ENCODE results near the gene WDR49.

Gene WDR49

DNA sequence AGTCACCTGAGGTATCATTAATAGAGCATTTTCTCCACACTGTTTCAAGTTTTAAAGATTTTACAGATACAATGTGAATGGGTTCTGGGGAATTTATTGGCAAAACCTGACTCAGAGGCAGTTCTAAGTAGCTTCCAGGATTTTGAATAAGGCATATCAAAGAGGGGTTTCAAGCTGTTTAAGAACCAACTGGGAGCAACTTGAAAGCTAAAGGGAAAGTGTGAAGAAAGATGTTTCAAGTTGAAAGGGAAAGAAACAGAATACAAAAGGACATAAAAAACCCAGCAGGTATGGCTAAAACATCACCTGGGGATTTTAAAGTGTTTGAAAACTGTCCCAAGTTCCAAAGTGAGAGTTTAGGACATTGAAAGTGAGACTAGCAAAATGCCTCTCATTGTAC is 162.1 kb downstream of the WDR49 start:
- DNase-seq = no peak
- TF ChIP-seq POLR2A (IDR thresholded peaks at IDR 0.05; ENCODE audit: low read length) (no peak), GATA1 (IDR thresholded peaks at IDR 0.05; ENCODE audit: low read depth, low read length) (no peak)

DNA sequence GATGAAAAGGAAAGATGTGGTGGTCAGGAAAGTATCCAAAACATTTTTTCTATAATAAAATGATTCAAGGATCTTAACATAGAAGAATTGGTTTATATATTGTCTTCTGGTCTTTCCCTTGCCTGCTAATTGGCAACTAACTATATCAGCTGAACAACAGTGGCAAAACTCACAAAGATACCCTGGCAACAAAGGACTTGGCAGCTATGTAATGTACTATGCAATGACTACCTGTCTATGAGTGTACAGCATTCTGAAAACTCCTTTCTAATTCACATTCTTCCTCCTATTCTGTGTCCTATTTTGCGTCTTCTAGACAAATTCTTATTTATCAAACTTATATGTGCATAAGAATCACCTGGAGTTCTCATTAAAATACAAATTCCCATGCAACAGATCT is 164.2 kb downstream of the WDR49 start:
- DNase-seq = no peak
- TF ChIP-seq GATA1 (IDR thresholded peaks at IDR 0.05; ENCODE audit: low read depth, low read length) = no peak
- TF ChIP-seq POLR2A (IDR thresholded peaks at IDR 0.05; ENCODE audit: low read length) = no peak

GRCh38 chr3:167487556-167487955 is 166.2 kb downstream of the WDR49 start:
- no peak for DNase-seq
- no peak for TF ChIP-seq GATA1 (IDR thresholded peaks at IDR 0.05; ENCODE audit: low read depth, low read length)
- no peak for TF ChIP-seq POLR2A (IDR thresholded peaks at IDR 0.05; ENCODE audit: low read length)

- no peak for DNase-seq
- TF ChIP-seq GATA1 (IDR thresholded peaks at IDR 0.05; ENCODE audit: low read depth, low read length) = no peak
- no peak for TF ChIP-seq POLR2A (IDR thresholded peaks at IDR 0.05; ENCODE audit: low read length)
These were observed 169.2 kb downstream of the WDR49 start for GRCh38 chr3:167484551-167484950.

- DNase-seq = no peak
- TF ChIP-seq POLR2A (IDR thresholded peaks at IDR 0.05; ENCODE audit: low read length) = no peak
These were observed 169.8 kb downstream of the WDR49 start for GRCh38 chr3:167483708-167484475.

GRCh38 chr3:167481164-167481563 is 172.6 kb downstream of the WDR49 start:
- TF ChIP-seq POLR2A (IDR thresholded peaks at IDR 0.05; ENCODE audit: low read length) (no peak), GATA1 (IDR thresholded peaks at IDR 0.05; ENCODE audit: low read depth, low read length) (no peak)
- DNase-seq = no peak

GRCh38 chr3:167480748-167481147 is 173.0 kb downstream of the WDR49 start:
- no peak for TF ChIP-seq POLR2A (IDR thresholded peaks at IDR 0.05; ENCODE audit: low read length)
- TF ChIP-seq GATA1 (IDR thresholded peaks at IDR 0.05; ENCODE audit: low read depth, low read length) = no peak
- no peak for DNase-seq

DNA sequence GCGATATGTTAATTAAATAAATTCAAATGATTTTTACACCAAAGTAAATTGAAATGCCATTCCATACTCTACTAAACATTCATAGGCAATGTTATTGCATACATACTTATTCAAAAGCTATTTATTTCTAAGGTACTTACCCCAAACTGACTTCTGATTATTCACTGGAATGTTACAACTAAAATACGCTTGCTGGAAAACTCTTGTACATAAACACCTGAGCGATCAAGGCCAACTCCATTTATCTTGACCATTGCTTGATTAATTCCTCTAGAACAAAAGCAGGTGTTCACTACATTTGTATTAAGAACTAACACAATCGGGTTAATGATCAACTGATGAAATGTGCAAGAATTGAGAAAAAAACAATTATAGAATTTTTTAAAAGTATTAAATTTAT is 179.9 kb downstream of the WDR49 start, which contains the start of gene SERPINI2:
Gene SERPINI2, minus strand, starts transcription at position 180 of the 400 bp plus-strand sequence. CDS start 2,208 bp downstream, outside the sequence.
- TF ChIP-seq POLR2A (IDR thresholded peaks at IDR 0.05; ENCODE audit: low read length) (no peak), GATA1 (IDR thresholded peaks at IDR 0.05; ENCODE audit: low read depth, low read length) (no peak)
- no peak for DNase-seq

- no peak for DNase-seq
- TF ChIP-seq GATA1 (IDR thresholded peaks at IDR 0.05; ENCODE audit: low read depth, low read length) = no peak
These were observed 184.4 kb downstream of the WDR49 start for GRCh38 chr3:167469381-167469780.

GRCh38 chr3:167467848-167468611 is 185.7 kb downstream of the WDR49 start:
- DNase-seq = no peak
- TF ChIP-seq GATA1 (IDR thresholded peaks at IDR 0.05; ENCODE audit: low read depth, low read length) (no peak), POLR2A (IDR thresholded peaks at IDR 0.05; ENCODE audit: low read length) (no peak)

DNA sequence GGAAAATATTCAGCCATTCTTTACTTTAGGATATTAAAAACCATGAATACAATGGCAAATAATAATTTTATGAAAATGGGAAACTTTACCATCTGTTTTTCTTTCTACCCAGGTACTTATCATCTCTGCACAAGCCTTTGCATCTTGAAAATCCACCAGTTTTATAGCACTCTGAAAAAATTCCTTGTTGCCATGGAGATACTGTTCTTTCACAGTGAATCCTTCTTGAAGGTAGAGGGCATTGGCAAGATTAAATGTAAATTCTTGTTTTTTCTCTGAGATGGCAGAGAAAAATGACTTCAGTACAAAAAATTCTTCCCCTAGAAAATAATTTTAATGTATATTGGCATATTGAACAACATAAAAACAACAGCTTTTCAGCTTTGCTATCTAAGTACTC is 186.8 kb downstream of the WDR49 start:
- no peak for DNase-seq
- no peak for TF ChIP-seq GATA1 (IDR thresholded peaks at IDR 0.05; ENCODE audit: low read depth, low read length)
- TF ChIP-seq POLR2A (IDR thresholded peaks at IDR 0.05; ENCODE audit: low read length) = no peak

DNA sequence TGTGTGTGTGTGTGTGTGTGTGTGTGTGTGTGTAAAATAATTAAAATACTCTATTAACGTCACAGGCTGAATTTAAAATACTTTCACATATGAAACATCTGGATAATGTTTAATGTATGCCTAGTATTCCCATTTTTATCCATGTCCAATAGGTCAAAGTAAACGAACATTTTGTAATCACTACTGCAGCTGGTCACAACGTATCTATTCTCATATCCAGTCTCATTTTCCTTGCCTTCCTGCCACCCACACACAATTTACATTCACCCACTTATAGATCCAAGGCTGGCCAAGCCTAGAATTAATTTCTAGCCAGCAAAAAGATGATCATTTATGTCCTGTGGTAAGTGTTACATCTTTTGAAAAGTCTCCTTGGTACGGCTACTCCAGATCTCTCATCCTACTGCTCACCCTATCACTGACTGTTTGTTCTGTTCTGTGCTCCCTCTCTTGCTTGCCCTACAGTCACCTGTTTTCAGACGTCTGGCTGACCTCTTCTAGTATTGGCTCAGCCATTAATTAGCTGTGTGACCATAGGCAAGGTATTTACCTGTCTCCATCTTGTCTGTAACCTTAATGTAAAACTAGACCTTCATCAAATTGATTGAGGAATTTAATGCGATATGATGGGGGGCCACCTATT is 197.5 kb downstream of the WDR49 start:
- DNase-seq = no peak
- TF ChIP-seq POLR2A (IDR thresholded peaks at IDR 0.05; ENCODE audit: low read length) (no peak), GATA1 (IDR thresholded peaks at IDR 0.05; ENCODE audit: low read depth, low read length) (no peak)

- no peak for TF ChIP-seq GATA1 (IDR thresholded peaks at IDR 0.05; ENCODE audit: low read depth, low read length)
- no peak for TF ChIP-seq POLR2A (IDR thresholded peaks at IDR 0.05; ENCODE audit: low read length)
- no peak for DNase-seq
These were observed 199.9 kb downstream of the WDR49 start for GRCh38 chr3:167453815-167454214.

GRCh38 chr3:167451282-167451681 is 202.5 kb downstream of the WDR49 start:
- no peak for TF ChIP-seq GATA1 (IDR thresholded peaks at IDR 0.05; ENCODE audit: low read depth, low read length)
- TF ChIP-seq POLR2A (IDR thresholded peaks at IDR 0.05; ENCODE audit: low read length) = no peak
- no peak for DNase-seq
